ENCODE results near the gene TMEM132D. TPM values are rescaled to one million over a fixed set of nuclear protein-coding genes. Genes with fewer than 3 reads are reported as not detected.

Gene TMEM132D
- total and polyA plus RNA-seq, 2 of the 8 experiments (the other 6 are each of a cell fraction or from before 2014, with no cell fraction given): 3.5 to 10.1 TPM

DNA sequence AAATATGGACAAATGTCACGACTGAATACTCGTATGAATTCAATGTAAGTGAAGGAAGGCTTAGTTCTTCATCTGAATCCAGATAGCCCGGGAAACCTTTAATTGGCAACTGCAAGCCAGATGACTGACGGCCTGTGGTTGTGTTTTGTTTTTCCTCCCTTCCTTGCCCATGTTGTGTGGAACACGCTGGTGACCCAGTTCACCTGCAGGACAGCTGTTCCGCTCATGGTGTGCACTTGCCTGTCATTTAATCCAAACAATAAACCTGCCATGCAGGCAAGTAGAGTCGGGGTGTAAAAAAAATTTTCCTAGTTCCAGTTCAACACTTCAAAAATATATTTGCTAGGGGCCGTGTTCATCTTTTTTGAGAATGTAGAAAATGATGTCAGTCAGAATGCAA, 88.0 kb downstream of the TMEM132D start:
- Histone ChIP-seq H2AK5ac (ENCODE audit: low read depth, low read length) (no peak overlapping the region), H3K23ac (ENCODE audit: insufficient read length) (no peak overlapping the region), H3K27ac (ENCODE audit: low read depth, low read length) (no peak overlapping the region), H3K4me2 (ENCODE audit: insufficient read depth in 1 of 2, low read depth in 2 of 2, low read length in 2 of 2) (no peak overlapping the region), H3K4me1 (replicated peaks in 1 of 4; ENCODE audit: control insufficient read depth in 3 of 4, insufficient read depth in 4 of 4, low read length in 3 of 4) (no peaks in the 10 kb centered on the region), H4K5ac (ENCODE audit: insufficient read length, low read depth, low read length) (no peak overlapping the region), H4K8ac (ENCODE audit: extremely low read depth, insufficient read depth, low read length) (no peak overlapping the region), H3K79me2 (ENCODE audit: control insufficient read depth in 1 of 2, insufficient read depth in 2 of 2, low read length in 2 of 2) (no peaks in the 10 kb centered on the region), H3K4ac (replicated peaks; ENCODE audit: insufficient read length, low read depth, low read length) (no peak overlapping the region), H2BK120ac (replicated peaks; ENCODE audit: low read depth, low read length) (no peak overlapping the region), H2BK15ac (ENCODE audit: low read length) (no peak overlapping the region), H3K56ac (replicated peaks; ENCODE audit: insufficient read length, low read depth, low read length) (no peak overlapping the region), H2BK12ac (ENCODE audit: low read depth, low read length) (no peak overlapping the region), H3K36me3 (ENCODE audit: control insufficient read depth in 2 of 4, insufficient read depth in 4 of 4, low read length in 3 of 4) (no peaks in the 10 kb centered on the region; a peak in 1 of 8 replicates), H4K91ac (replicated peaks; ENCODE audit: insufficient read length, low read length) (no peak overlapping the region), H3K14ac (ENCODE audit: insufficient read length) (no peak overlapping the region), H2AFZ (ENCODE audit: low read length) (no peak overlapping the region), H3K18ac (ENCODE audit: extremely low read depth, low read length) (no peak overlapping the region), H3K9me3 (ENCODE audit: insufficient read depth in 2 of 2, low read depth in 1 of 2, low read length in 1 of 2) (no peaks in the 10 kb centered on the region), H3K23me2 (ENCODE audit: low read depth, low read length) (peaks cover 11% of the 10 kb centered on the region; the same call in 1 of the 2 replicates), H3K4me3 (ENCODE audit: extremely low read depth in 1 of 4, insufficient read depth in 2 of 4, low read depth in 3 of 4, low read length in 4 of 4) (no peak overlapping the region), H2BK20ac (ENCODE audit: low read length) (no peak overlapping the region), H2BK5ac (ENCODE audit: low read depth, low read length) (no peak overlapping the region), H3K9ac (replicated peaks in 1 of 4; ENCODE audit: extremely low read depth in 1 of 4, low read depth in 3 of 4, low read length in 3 of 4) (no peak overlapping the region), H3K27me3 (replicated peaks in 1 of 4; ENCODE audit: control insufficient read depth in 3 of 4, extremely low read depth in 1 of 4, insufficient read depth in 3 of 4, low read length in 3 of 4) (no peaks in the 10 kb centered on the region), H4K20me1 (replicated peaks in 1 of 2; ENCODE audit: control insufficient read depth in 1 of 2, insufficient read depth in 2 of 2, low read length in 2 of 2) (peaks cover 0 to 7% of the 10 kb centered on the region in 2 experiments), H3K79me1 (ENCODE audit: low read depth, low read length) (peaks cover 9% of the 10 kb centered on the region)
- no peak for FAIRE-seq
- ChIA-PET CTCF (ENCODE audit: partially characterized antibody) (interaction anchor here (1.4 kb wide), 1 partner anchor 175 kb away, joined by 3 read pairs; no protein-coding TSS in a partner anchor), POLR2A (ENCODE audit: partially characterized antibody) (no interaction called here)
- no peak for TF ChIP-seq BRCA1 (IDR thresholded peaks at IDR 0.05; ENCODE audit: low read depth, low read length)
- TF ChIP-seq SUZ12 (IDR thresholded peaks at IDR 0.05; ENCODE audit: low read length): no peak
- TF ChIP-seq, protein P1, sequence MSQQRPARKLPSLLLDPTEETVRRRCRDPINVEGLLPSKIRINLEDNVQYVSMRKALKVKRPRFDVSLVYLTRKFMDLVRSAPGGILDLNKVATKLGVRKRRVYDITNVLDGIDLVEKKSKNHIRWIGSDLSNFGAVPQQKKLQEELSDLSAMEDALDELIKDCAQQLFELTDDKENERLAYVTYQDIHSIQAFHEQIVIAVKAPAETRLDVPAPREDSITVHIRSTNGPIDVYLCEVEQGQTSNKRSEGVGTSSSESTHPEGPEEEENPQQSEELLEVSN (IDR thresholded peaks at IDR 0.05): no peak
- no peak for TF ChIP-seq POU5F1 (IDR thresholded peaks at IDR 0.05; ENCODE audit: low read depth, low read length)
- TF ChIP-seq CTBP2 (IDR thresholded peaks at IDR 0.05; ENCODE audit: borderline replicate concordance, insufficient read depth, insufficient read length, low read length): no peak
- TF ChIP-seq, protein P2, sequence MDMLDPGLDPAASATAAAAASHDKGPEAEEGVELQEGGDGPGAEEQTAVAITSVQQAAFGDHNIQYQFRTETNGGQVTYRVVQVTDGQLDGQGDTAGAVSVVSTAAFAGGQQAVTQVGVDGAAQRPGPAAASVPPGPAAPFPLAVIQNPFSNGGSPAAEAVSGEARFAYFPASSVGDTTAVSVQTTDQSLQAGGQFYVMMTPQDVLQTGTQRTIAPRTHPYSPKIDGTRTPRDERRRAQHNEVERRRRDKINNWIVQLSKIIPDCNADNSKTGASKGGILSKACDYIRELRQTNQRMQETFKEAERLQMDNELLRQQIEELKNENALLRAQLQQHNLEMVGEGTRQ (IDR thresholded peaks at IDR 0.05; ENCODE audit: low read length): no peak
- no peak for TF ChIP-seq RFX5 (IDR thresholded peaks at IDR 0.05; ENCODE audit: borderline replicate concordance, low read depth, low read length)
- TF ChIP-seq RXRA (IDR thresholded peaks at IDR 0.05; ENCODE audit: insufficient read depth, low read depth, low read length): no peak
- TF ChIP-seq CBX8 (IDR thresholded peaks at IDR 0.05; ENCODE audit: borderline replicate concordance, low read depth, low read length): no peak
- WGBS, 2 experiments (ENCODE audit: extremely low coverage in 1 of 2, insufficient coverage in 1 of 2, insufficient read length in 1 of 2, insufficient replicate concordance in 2 of 2, low coverage in 1 of 2, low lambda C conversion rate in 2 of 2, missing lambda C conversion rate in 1 of 2): 75% methylated on average over 8 of the region's 8 CpGs; no CpG with 5 or more reads in 1 of the 2 experiments
- DNase-seq (ENCODE audit: low read depth in 1 of 2, low spot score in 2 of 2): no peak

Data from H1 (cell line).